Loucy (cell line): ENCODE measurements around the gene ERCC3.

ENCODE experiments used
- CTCF ChIP-seq: fragments of 200-600 bp; sonication (generic); conservative IDR thresholded peaks from 2 replicates; pipeline ENCODE4 v1.5.1; 2014; ENCODE audit warnings: mild to moderate bottlenecking, antibody characterized with exemption, low read length
- EZH2phosphoT487 ChIP-seq: fragments of 200-600 bp; IDR thresholded peaks from 2 replicates; pipeline ENCODE4 v1.6.1; 2018; ENCODE audit warnings: antibody characterized with exemption, mild to moderate bottlenecking, moderate library complexity, borderline replicate concordance

DNA sequence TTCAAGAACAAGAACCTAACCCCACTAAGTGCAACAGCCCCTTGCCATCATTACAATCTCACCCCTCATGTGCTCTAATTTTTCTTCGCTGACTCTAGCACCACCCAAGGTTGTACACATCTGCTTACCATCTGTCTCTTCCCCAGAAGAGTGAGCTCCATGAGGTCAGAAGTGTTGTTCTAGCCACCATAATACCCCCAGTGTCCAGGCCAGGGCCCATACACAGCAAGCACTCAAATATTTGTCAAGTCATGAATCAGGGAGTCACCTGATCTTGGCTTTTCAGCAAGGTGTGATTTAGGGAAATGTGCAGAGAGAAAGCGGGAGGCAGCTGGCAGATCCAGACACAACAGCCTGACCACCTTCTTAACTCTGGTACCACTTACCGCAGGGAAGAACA, 5.7 kb downstream of the ERCC3 start:
- TF ChIP-seq CTCF (no peak), EZH2phosphoT487 (no peak)
